ENCODE measurements around the gene PPP1R37. TPM values are rescaled to one million over a fixed set of nuclear protein-coding genes. Genes with fewer than 3 reads are reported as not detected.

PPP1R37 gene
- total RNA-seq, 1 experiment from 2014 or later = 33.6 TPM

DNA sequence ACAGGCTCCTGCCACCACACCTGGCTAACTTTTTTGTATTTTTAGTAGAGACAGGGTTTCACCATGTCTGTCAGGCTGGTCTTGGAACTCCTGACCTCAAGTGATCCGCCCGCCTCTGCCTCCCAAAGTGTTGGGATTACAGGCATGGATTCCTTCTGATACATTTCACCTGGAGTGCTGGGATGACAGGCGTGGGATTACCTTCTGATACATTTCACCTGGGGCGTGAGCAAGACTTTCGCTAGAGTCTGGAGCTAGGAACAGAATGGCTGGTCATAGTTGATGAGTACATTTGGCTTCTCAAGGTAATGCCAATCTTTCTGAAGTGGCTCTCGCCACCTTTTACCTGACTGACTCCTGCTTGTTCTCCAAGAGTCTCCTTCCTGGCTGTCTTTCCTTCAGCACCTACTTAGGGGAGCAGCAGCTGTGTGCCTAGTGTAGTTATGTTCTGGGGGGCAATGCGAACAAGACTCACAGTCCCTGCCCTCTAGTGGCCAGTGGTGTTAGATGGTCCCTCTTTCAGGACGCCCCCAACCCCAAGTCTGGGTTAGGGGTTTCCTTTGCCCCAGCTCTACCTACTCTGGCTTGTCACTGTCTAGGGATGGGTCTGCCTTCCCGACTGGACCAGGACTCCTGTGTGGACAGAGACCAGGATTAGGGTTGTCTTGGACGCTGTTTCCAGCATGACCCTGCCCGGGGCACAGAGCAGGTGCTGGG lies 19.3 kb downstream of the PPP1R37 start:
- H3K9me3 ChIP-seq (ENCODE audit: control insufficient read depth, low read depth, low read length) = no peaks in the 10 kb centered on the region
- H3K9ac ChIP-seq (ENCODE audit: extremely low read depth, insufficient read length, low read length) = no peak overlapping the region
- Mint-ChIP-seq H3K4me3 (no peak overlapping the region), H3K4me1 (peaks cover 8 to 34% of the 10 kb centered on the region in 2 experiments), H3K27me3 (ENCODE audit: low read depth) (no peaks in the 10 kb centered on the region), H3K27ac (no peak overlapping the region), H3K36me3 (ENCODE audit: insufficient read depth in 1 of 3, low read depth in 3 of 3) (peaks cover 0 to 4% (median 0%) of the 10 kb centered on the region in 3 experiments; a peak in 2 of 7 replicates), H3K9me3 (no peaks in the 10 kb centered on the region)
- no peak overlapping the region for H3K4ac ChIP-seq (ENCODE audit: low read depth, low read length)
- H3K18ac ChIP-seq (ENCODE audit: insufficient read length, low read depth, low read length) = no peak overlapping the region
- H3K27ac ChIP-seq (ENCODE audit: insufficient read length, low read depth, low read length) = no peak overlapping the region
- H2BK120ac ChIP-seq (ENCODE audit: low read depth, low read length, poor library complexity, severe bottlenecking) = no peak overlapping the region
- no peak overlapping the region for H2BK20ac ChIP-seq (ENCODE audit: low read depth, low read length, poor library complexity, severe bottlenecking)
- no peak overlapping the region for H3K14ac ChIP-seq (ENCODE audit: insufficient read depth, low read length)
- no peak overlapping the region for H3K56ac ChIP-seq (ENCODE audit: insufficient read length, low read depth, low read length)
- no peaks in the 10 kb centered on the region for H3K79me1 ChIP-seq (ENCODE audit: insufficient read depth, low read depth, low read length, poor library complexity, severe bottlenecking)
- no peak overlapping the region for H2AK5ac ChIP-seq (ENCODE audit: insufficient read length, low read length)
- TF ChIP-seq, protein P1, sequence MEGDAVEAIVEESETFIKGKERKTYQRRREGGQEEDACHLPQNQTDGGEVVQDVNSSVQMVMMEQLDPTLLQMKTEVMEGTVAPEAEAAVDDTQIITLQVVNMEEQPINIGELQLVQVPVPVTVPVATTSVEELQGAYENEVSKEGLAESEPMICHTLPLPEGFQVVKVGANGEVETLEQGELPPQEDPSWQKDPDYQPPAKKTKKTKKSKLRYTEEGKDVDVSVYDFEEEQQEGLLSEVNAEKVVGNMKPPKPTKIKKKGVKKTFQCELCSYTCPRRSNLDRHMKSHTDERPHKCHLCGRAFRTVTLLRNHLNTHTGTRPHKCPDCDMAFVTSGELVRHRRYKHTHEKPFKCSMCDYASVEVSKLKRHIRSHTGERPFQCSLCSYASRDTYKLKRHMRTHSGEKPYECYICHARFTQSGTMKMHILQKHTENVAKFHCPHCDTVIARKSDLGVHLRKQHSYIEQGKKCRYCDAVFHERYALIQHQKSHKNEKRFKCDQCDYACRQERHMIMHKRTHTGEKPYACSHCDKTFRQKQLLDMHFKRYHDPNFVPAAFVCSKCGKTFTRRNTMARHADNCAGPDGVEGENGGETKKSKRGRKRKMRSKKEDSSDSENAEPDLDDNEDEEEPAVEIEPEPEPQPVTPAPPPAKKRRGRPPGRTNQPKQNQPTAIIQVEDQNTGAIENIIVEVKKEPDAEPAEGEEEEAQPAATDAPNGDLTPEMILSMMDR (conservative IDR thresholded peaks at IDR 0.05) = peak; percentile 43
- H3K23ac ChIP-seq (ENCODE audit: insufficient read length, low read depth, low read length) = no peak overlapping the region
- WGBS (ENCODE audit: extremely low coverage, insufficient read length, low lambda C conversion rate) = no CpG with 5 or more reads among the region's 11 CpGs
- no peaks in the 10 kb centered on the region for H3K23me2 ChIP-seq (ENCODE audit: insufficient read length, low read depth, low read length, poor library complexity, severe bottlenecking)
- H3K79me2 ChIP-seq (ENCODE audit: insufficient read depth, low read length) = peaks cover 15% of the 10 kb centered on the region; the same call in 1 of the 2 replicates
- H4K8ac ChIP-seq (replicated peaks; ENCODE audit: insufficient read length, low read depth, low read length) = no peak overlapping the region
- H4K20me1 ChIP-seq (ENCODE audit: control insufficient read depth, insufficient read depth, insufficient read length) = peaks cover 6% of the 10 kb centered on the region
- H4K91ac ChIP-seq (ENCODE audit: insufficient read length, low read depth, low read length) = no peak overlapping the region
- no peak overlapping the region for H2BK15ac ChIP-seq (ENCODE audit: low read depth, low read length)
- no peaks in the 10 kb centered on the region for H3K27me3 ChIP-seq (ENCODE audit: insufficient read depth, low read length)
- no peak overlapping the region for H2BK5ac ChIP-seq (ENCODE audit: insufficient read length, low read length)
- H3T11ph ChIP-seq (ENCODE audit: low read length) = no peak overlapping the region
- H3K4me2 ChIP-seq (ENCODE audit: insufficient read depth, insufficient read length, low read length) = no peak overlapping the region
- H2AFZ ChIP-seq (ENCODE audit: low read length) = no peak overlapping the region
- no peaks in the 10 kb centered on the region; the same call in 1 of the 2 replicates for H3K4me1 ChIP-seq (ENCODE audit: insufficient read depth, low read length)
- H2BK12ac ChIP-seq (ENCODE audit: insufficient read length, low read depth, low read length) = no peak overlapping the region
- H4K5ac ChIP-seq (ENCODE audit: insufficient read length, low read depth, low read length) = no peak overlapping the region
- DNase-seq = no peak

Measured in H9 (cell line).